Mesenchymal stem cell (in vitro differentiated cells and primary cell): ENCODE results near the gene AMPD2.
"Not testable (repeated sequence)": the region's sequence is repeated elsewhere in the genome, so short reads cannot be mapped to it uniquely, and the experiment has no call there.

ENCODE experiments used
- DNase-seq: peaks from one replicate; pipeline ENCODE4 v3.0.0-alpha.2; 2013
- H2AFZ ChIP-seq: one replicate; pipeline ENCODE4 v1.6.1; 2013; ENCODE audit warnings: low read depth, mild to moderate bottlenecking, control low read depth, inconsistent platforms, low read length, moderate library complexity
- H2AK5ac ChIP-seq: 2 replicates; pipeline ENCODE4 v1.6.1; 2013; ENCODE audit warnings: low read length, moderate library complexity, mild to moderate bottlenecking, inconsistent platforms; ENCODE audit not compliant: severe bottlenecking
- H2BK120ac ChIP-seq: one replicate; pipeline ENCODE4 v1.6.1; 2013; ENCODE audit warnings: low read depth, mild to moderate bottlenecking, inconsistent platforms, low read length, moderate library complexity
- H2BK12ac ChIP-seq, 2 experiments: one replicate each; pipeline ENCODE4 v1.6.1; 2013; ENCODE audit warnings: inconsistent platforms in 2 of 2, low read length in 2 of 2, mild to moderate bottlenecking in 2 of 2, moderate library complexity in 2 of 2, control low read depth in 1 of 2
- H2BK15ac ChIP-seq: one replicate; pipeline ENCODE4 v1.6.1; 2013; ENCODE audit warnings: mild to moderate bottlenecking, low read depth, inconsistent platforms; ENCODE audit not compliant: poor library complexity, severe bottlenecking
- H2BK5ac ChIP-seq: 2 replicates; pipeline ENCODE4 v1.6.1; 2013; ENCODE audit warnings: low read depth, mild to moderate bottlenecking, low read length, control low read depth, inconsistent platforms; ENCODE audit not compliant: poor library complexity, severe bottlenecking
- H3K14ac ChIP-seq, 2 experiments: one replicate each; pipeline ENCODE4 v1.6.1; 2013; ENCODE audit warnings: inconsistent platforms in 2 of 2, low read length in 2 of 2, control low read depth in 1 of 2, mild to moderate bottlenecking in 1 of 2, moderate library complexity in 1 of 2
- H3K18ac ChIP-seq, 2 experiments: one replicate each; pipeline ENCODE4 v1.6.1; 2013; ENCODE audit warnings: inconsistent platforms in 2 of 2, low read length in 2 of 2, control low read depth in 1 of 2, low read depth in 1 of 2, mild to moderate bottlenecking in 1 of 2
- H3K23ac ChIP-seq, 2 experiments: one replicate each; pipeline ENCODE4 v1.6.1; 2013; ENCODE audit warnings: inconsistent platforms in 2 of 2, low read length in 2 of 2, mild to moderate bottlenecking in 2 of 2, moderate library complexity in 2 of 2, control low read depth in 1 of 2
- H3K27ac ChIP-seq: 2 replicates; pipeline ENCODE4 v1.5.1; 2013; ENCODE audit warnings: mild to moderate bottlenecking, moderate library complexity, low read length, control low read depth, inconsistent platforms; ENCODE audit not compliant: poor library complexity, severe bottlenecking
- H3K27me3 ChIP-seq, 2 experiments: 2 replicates each; pipeline versions ENCODE4 v1.6.1 to v1.7.0; 2013; ENCODE audit warnings: low read length in 2 of 2, mild to moderate bottlenecking in 2 of 2, moderate library complexity in 2 of 2, control low read depth in 1 of 2, inconsistent platforms in 1 of 2; ENCODE audit not compliant: control insufficient read depth in 1 of 2, insufficient read depth in 1 of 2
- H3K36me3 ChIP-seq, 2 experiments: 2 replicates each; pipeline versions ENCODE4 v1.6.1 to v1.7.0; 2013; ENCODE audit warnings: low read length in 2 of 2, control low read depth in 1 of 2, inconsistent platforms in 1 of 2, low read depth in 1 of 2, mild to moderate bottlenecking in 1 of 2; ENCODE audit not compliant: insufficient read depth in 2 of 2, control insufficient read depth in 1 of 2
- H3K4ac ChIP-seq, 2 experiments: one replicate each; pipeline ENCODE4 v1.6.1; 2013; ENCODE audit warnings: inconsistent platforms in 2 of 2, low read length in 2 of 2, mild to moderate bottlenecking in 2 of 2, moderate library complexity in 2 of 2, control low read depth in 1 of 2, low read depth in 1 of 2
- H3K4me1 ChIP-seq: 2 replicates; pipeline ENCODE4 v1.6.1; 2013; ENCODE audit warnings: low read depth, low read length, control low read depth; ENCODE audit not compliant: control insufficient read depth, insufficient read depth
- H3K4me2 ChIP-seq: 2 replicates; pipeline ENCODE4 v1.6.1; 2013; ENCODE audit warnings: low read length, mild to moderate bottlenecking, inconsistent platforms; ENCODE audit not compliant: poor library complexity, severe bottlenecking
- H3K4me3 ChIP-seq, 2 experiments: 2 replicates each; pipeline versions ENCODE4 v1.5.1 to v1.7.0; 2013; ENCODE audit warnings: low read length in 2 of 2, mild to moderate bottlenecking in 2 of 2, control low read depth in 1 of 2, low read depth in 1 of 2; ENCODE audit not compliant: insufficient read depth in 1 of 2
- H3K79me1 ChIP-seq: replicated peaks from 2 replicates; pipeline ENCODE4 v1.6.1; 2013; ENCODE audit warnings: mild to moderate bottlenecking, control low read depth, low read length, inconsistent platforms; ENCODE audit not compliant: poor library complexity, severe bottlenecking
- H3K9ac ChIP-seq: 2 replicates; pipeline ENCODE4 v1.7.0; 2013; ENCODE audit warnings: mild to moderate bottlenecking, low read length, moderate library complexity
- H3K9me3 ChIP-seq: 2 replicates; pipeline ENCODE4 v1.7.0; 2013; ENCODE audit warnings: mild to moderate bottlenecking, low read length; ENCODE audit not compliant: control insufficient read depth
- H4K8ac ChIP-seq: one replicate; pipeline ENCODE4 v1.6.1; 2013; ENCODE audit warnings: inconsistent platforms, mild to moderate bottlenecking, low read length, moderate library complexity
- H4K91ac ChIP-seq: one replicate; pipeline ENCODE4 v1.6.1; 2013; ENCODE audit warnings: mild to moderate bottlenecking, low read length, inconsistent platforms
- WGBS: methylation state at CpG from one replicate; pipeline ENCODE4 v1.1.7; 2013; ENCODE audit warnings: mixed read lengths; 5-methylcytosine and 5-hydroxymethylcytosine counted together

Gene AMPD2

DNA sequence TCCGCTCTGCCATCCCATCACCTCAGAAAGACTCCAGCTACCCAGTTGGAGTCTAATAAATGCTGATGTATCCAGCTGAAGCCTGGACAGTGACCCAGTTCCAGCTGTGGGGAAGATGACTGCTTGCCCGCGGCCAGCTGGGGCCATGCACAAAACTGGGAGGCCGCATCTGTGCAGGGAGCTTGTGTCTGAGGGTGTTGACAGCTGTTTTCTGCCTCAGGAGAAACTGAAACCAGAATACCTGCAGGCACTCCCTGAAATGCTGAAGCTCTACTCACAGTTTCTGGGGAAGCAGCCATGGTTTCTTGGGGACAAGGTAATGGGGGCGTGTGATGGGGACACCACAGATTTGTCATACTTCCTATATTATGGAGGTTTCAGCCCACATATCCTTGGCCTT lies 51.4 kb downstream of the AMPD2 start:
- H3K36me3 ChIP-seq: peaks cover 4 to 24% of the 10 kb centered on the region in 2 experiments
- H2AK5ac ChIP-seq: peak overlapping the region; percentile 17
- H3K4ac ChIP-seq: no peak overlapping the region
- H3K4me3 ChIP-seq: no peak overlapping the region
- no peak overlapping the region for H3K27ac ChIP-seq
- 91% methylated on average over 5 of the region's 5 CpGs for WGBS
- no peak overlapping the region for H2AFZ ChIP-seq
- H2BK120ac ChIP-seq: no peak overlapping the region
- peaks cover 1% of the 10 kb centered on the region for H3K79me1 ChIP-seq
- no peak overlapping the region for H3K23ac ChIP-seq
- no peak overlapping the region for H2BK12ac ChIP-seq
- no peak overlapping the region for H3K4me2 ChIP-seq
- H4K91ac ChIP-seq: no peak overlapping the region
- no peak overlapping the region for H3K14ac ChIP-seq
- no peaks in the 10 kb centered on the region for H3K9me3 ChIP-seq
- H2BK5ac ChIP-seq: no peak overlapping the region
- DNase-seq: no peak
- no peak overlapping the region for H4K8ac ChIP-seq
- peaks cover 9% of the 10 kb centered on the region for H3K4me1 ChIP-seq
- H3K27me3 ChIP-seq: no peaks in the 10 kb centered on the region
- H3K9ac ChIP-seq: no peak overlapping the region
- H2BK15ac ChIP-seq: no peak overlapping the region
- H3K18ac ChIP-seq: no peak overlapping the region

DNA sequence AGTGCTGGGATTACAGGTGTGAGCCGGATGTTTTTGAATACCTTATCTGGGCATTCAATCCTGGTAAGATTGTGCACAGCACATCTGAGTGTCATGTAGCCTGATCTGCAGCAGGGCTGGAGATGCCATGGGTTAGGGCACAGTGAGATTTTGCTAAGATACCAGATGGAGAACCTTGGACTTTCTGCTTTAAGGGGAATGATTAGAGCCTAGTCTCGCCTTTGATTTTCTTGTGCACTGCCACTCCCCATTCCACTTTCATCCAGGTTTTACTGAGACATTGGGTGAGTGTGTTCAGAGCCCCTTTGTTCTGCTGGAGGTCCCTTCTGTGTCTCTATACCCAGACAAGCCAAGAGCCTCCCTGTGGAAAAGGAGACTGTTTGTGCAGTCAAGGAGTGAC lies 54.2 kb downstream of the AMPD2 start:
- H3K36me3 ChIP-seq: peaks cover 4 to 24% of the 10 kb centered on the region in 2 experiments
- H2BK15ac ChIP-seq, H3K9ac ChIP-seq, H3K79me1 ChIP-seq, H2AK5ac ChIP-seq, H4K8ac ChIP-seq, H3K23ac ChIP-seq, H3K4me3 ChIP-seq, H3K18ac ChIP-seq, H3K14ac ChIP-seq, H2BK5ac ChIP-seq, DNase-seq, H3K4me2 ChIP-seq, H3K4me1 ChIP-seq, H2BK120ac ChIP-seq, H2BK12ac ChIP-seq, H2AFZ ChIP-seq, H3K27me3 ChIP-seq, H3K27ac ChIP-seq, H3K9me3 ChIP-seq, H3K4ac ChIP-seq, H4K91ac ChIP-seq: not testable (repeated sequence)
- 100% methylated on average over 1 of the region's 2 CpGs for WGBS

DNA sequence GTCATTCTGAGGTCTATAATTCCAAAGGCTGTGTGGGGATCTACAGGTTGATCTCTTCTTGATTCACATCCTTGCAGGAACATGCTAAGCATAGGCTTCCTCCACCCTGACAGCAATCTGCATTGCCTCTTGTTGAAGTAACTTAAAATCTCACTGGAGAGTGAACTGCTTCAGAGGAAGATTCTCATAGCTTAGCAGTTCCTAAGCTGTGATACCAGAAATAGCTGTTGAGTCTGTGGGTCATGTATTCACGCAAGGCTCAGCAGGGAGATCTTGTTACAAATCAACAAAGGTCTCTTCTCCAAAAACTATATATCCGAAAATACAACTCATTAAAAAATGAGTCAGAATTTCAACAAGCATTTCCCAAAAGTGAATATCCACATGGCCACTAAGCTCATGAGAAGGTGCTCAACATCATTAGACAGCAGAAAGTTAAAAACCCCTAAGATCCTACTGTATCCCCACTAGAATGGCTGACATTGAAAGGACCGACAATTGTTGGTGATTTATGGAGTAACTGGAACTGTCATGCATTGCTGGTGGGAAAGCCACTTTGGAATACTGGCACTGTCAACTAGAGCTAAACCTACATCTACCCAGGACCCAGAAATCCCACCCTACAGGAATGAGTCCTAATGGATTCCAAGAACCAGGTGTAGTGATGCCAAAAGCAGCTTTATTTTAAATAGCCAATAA lies 57.2 kb downstream of the AMPD2 start:
- not testable (repeated sequence) for H3K9me3 ChIP-seq, H2BK5ac ChIP-seq, H3K9ac ChIP-seq, H3K18ac ChIP-seq, H3K27ac ChIP-seq, DNase-seq, H3K14ac ChIP-seq, H3K4me2 ChIP-seq, H2AK5ac ChIP-seq, H3K4me3 ChIP-seq, H3K79me1 ChIP-seq, H3K27me3 ChIP-seq, H2AFZ ChIP-seq, H2BK120ac ChIP-seq, H2BK12ac ChIP-seq, H3K36me3 ChIP-seq, H3K4me1 ChIP-seq, H3K23ac ChIP-seq, H4K8ac ChIP-seq, H4K91ac ChIP-seq, H2BK15ac ChIP-seq, H3K4ac ChIP-seq
- 84% methylated on average over 2 of the region's 3 CpGs for WGBS

DNA sequence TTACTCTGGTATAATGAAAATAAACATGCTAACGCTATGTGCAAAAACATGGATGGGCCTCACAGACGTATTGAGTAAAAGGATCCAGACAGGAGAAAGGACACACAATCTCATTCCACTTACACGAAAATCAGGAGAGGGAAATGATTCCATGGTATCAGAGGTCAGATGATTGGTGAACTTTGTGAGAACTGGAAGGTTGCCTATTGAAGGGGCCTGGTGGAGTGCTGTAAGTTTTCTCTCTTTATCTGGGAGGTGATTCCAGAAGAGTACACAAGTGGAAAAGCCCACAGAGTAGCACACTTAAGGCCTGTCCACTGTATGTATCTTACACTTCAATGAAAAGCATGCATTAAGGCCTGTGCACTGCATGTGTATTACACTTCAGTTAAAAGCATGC lies 57.8 kb downstream of the AMPD2 start:
- Histone ChIP-seq H3K79me1 (no peaks in the 10 kb centered on the region), H2BK5ac (no peak overlapping the region), H2BK15ac (no peak overlapping the region), H3K27ac (no peak overlapping the region), H2BK12ac (no peak overlapping the region), H3K4me1 (no peaks in the 10 kb centered on the region), H3K9me3 (no peaks in the 10 kb centered on the region), H2AFZ (no peak overlapping the region), H3K14ac (no peak overlapping the region), H3K9ac (no peak overlapping the region), H4K91ac (no peak overlapping the region), H3K36me3 (peaks cover 4 to 8% of the 10 kb centered on the region in 2 experiments), H3K4me3 (no peak overlapping the region), H3K27me3 (no peaks in the 10 kb centered on the region), H3K4me2 (no peak overlapping the region), H3K4ac (no peak overlapping the region), H4K8ac (no peak overlapping the region), H3K23ac (no peak overlapping the region), H2BK120ac (no peak overlapping the region), H3K18ac (no peak overlapping the region), H2AK5ac (no peak overlapping the region)
- WGBS: 95% methylated on average over 2 of the region's 3 CpGs
- DNase-seq: no peak
